ENCODE data around the gene LTN1. TPM values are rescaled to one million over a fixed set of nuclear protein-coding genes. Genes with fewer than 3 reads are reported as not detected.
"Not testable (repeated sequence)": the region's sequence is repeated elsewhere in the genome, so short reads cannot be mapped to it uniquely, and the experiment has no call there.

The LTN1 gene
- polyA plus RNA-seq, 1 donor = 21.6 TPM

- Histone ChIP-seq H3K36me3 (ENCODE audit: control insufficient read depth, insufficient read depth, low read length) (peaks cover 33% of the 10 kb centered on the region), H3K27me3 (ENCODE audit: control insufficient read depth, insufficient read depth, low read length) (no peaks in the 10 kb centered on the region), H3K4me1 (ENCODE audit: control insufficient read depth, insufficient read depth, low read length) (no peaks in the 10 kb centered on the region), H3K9me3 (ENCODE audit: control insufficient read depth, low read depth, low read length) (no peaks in the 10 kb centered on the region), H3K27ac (ENCODE audit: low read length) (no peak overlapping the region), H3K4me3 (ENCODE audit: low read length) (no peak overlapping the region)
- no CpG with 5 or more reads among the region's 1 CpG for WGBS (ENCODE audit: insufficient coverage, low lambda C conversion rate)
- no peak for DNase-seq
Observed at GRCh38 chr21:28936036-28936435, 56.6 kb downstream of the LTN1 start.

GRCh38 chr21:28932717-28933116, 60.0 kb downstream of the LTN1 start:
- no peaks in the 10 kb centered on the region for H3K27me3 ChIP-seq (ENCODE audit: control insufficient read depth, insufficient read depth, low read length)
- no peak overlapping the region for H3K27ac ChIP-seq (ENCODE audit: low read length)
- no peak overlapping the region for H3K4me3 ChIP-seq (ENCODE audit: low read length)
- no peak for DNase-seq
- WGBS (ENCODE audit: insufficient coverage, low lambda C conversion rate) = 25% methylated on average over 1 of the region's 2 CpGs
- peaks cover 36% of the 10 kb centered on the region for H3K36me3 ChIP-seq (ENCODE audit: control insufficient read depth, insufficient read depth, low read length)
- no peaks in the 10 kb centered on the region for H3K4me1 ChIP-seq (ENCODE audit: control insufficient read depth, insufficient read depth, low read length)
- no peaks in the 10 kb centered on the region for H3K9me3 ChIP-seq (ENCODE audit: control insufficient read depth, low read depth, low read length)

GRCh38 chr21:28931708-28932372, 60.8 kb downstream of the LTN1 start:
- WGBS (ENCODE audit: insufficient coverage, low lambda C conversion rate) = no CpG with 5 or more reads among the region's 6 CpGs
- H3K36me3 ChIP-seq (ENCODE audit: control insufficient read depth, insufficient read depth, low read length) = peaks cover 36% of the 10 kb centered on the region
- not testable (repeated sequence) for H3K27me3 ChIP-seq (ENCODE audit: control insufficient read depth, insufficient read depth, low read length); H3K4me1 ChIP-seq (ENCODE audit: control insufficient read depth, insufficient read depth, low read length); H3K4me3 ChIP-seq (ENCODE audit: low read length); H3K9me3 ChIP-seq (ENCODE audit: control insufficient read depth, low read depth, low read length); DNase-seq; H3K27ac ChIP-seq (ENCODE audit: low read length)

- H3K27me3 ChIP-seq (ENCODE audit: control insufficient read depth, insufficient read depth, low read length) = no peaks in the 10 kb centered on the region
- DNase-seq = no peak
- H3K27ac ChIP-seq (ENCODE audit: low read length) = no peak overlapping the region
- peaks cover 18% of the 10 kb centered on the region for H3K36me3 ChIP-seq (ENCODE audit: control insufficient read depth, insufficient read depth, low read length)
- 89% methylated on average over 3 of the region's 3 CpGs for WGBS (ENCODE audit: insufficient coverage, low lambda C conversion rate)
- H3K4me3 ChIP-seq (ENCODE audit: low read length) = no peak overlapping the region
- H3K9me3 ChIP-seq (ENCODE audit: control insufficient read depth, low read depth, low read length) = no peaks in the 10 kb centered on the region
- no peaks in the 10 kb centered on the region for H3K4me1 ChIP-seq (ENCODE audit: control insufficient read depth, insufficient read depth, low read length)
Observed at GRCh38 chr21:28928578-28929420, 63.9 kb downstream of the LTN1 start.

GRCh38 chr21:28927130-28927529, 65.5 kb downstream of the LTN1 start:
- Histone ChIP-seq H3K9me3 (ENCODE audit: control insufficient read depth, low read depth, low read length) (no peaks in the 10 kb centered on the region), H3K4me3 (ENCODE audit: low read length) (no peak overlapping the region), H3K4me1 (ENCODE audit: control insufficient read depth, insufficient read depth, low read length) (no peaks in the 10 kb centered on the region), H3K27me3 (ENCODE audit: control insufficient read depth, insufficient read depth, low read length) (no peaks in the 10 kb centered on the region), H3K36me3 (ENCODE audit: control insufficient read depth, insufficient read depth, low read length) (peaks cover 14% of the 10 kb centered on the region), H3K27ac (ENCODE audit: low read length) (no peak overlapping the region)
- no CpG with 5 or more reads among the region's 1 CpG for WGBS (ENCODE audit: insufficient coverage, low lambda C conversion rate)
- no peak for DNase-seq

GRCh38 chr21:28923439-28923975, 69.2 kb downstream of the LTN1 start:
- Histone ChIP-seq H3K4me3 (ENCODE audit: low read length) (no peak overlapping the region), H3K36me3 (ENCODE audit: control insufficient read depth, insufficient read depth, low read length) (peaks cover 3% of the 10 kb centered on the region), H3K27me3 (ENCODE audit: control insufficient read depth, insufficient read depth, low read length) (no peaks in the 10 kb centered on the region), H3K9me3 (ENCODE audit: control insufficient read depth, low read depth, low read length) (no peaks in the 10 kb centered on the region), H3K27ac (ENCODE audit: low read length) (no peak overlapping the region), H3K4me1 (ENCODE audit: control insufficient read depth, insufficient read depth, low read length) (no peaks in the 10 kb centered on the region)
- DNase-seq = no peak

GRCh38 chr21:28922368-28922767, 70.3 kb downstream of the LTN1 start:
- no peaks in the 10 kb centered on the region for H3K36me3 ChIP-seq (ENCODE audit: control insufficient read depth, insufficient read depth, low read length)
- no peaks in the 10 kb centered on the region for H3K4me1 ChIP-seq (ENCODE audit: control insufficient read depth, insufficient read depth, low read length)
- no peaks in the 10 kb centered on the region for H3K9me3 ChIP-seq (ENCODE audit: control insufficient read depth, low read depth, low read length)
- no peaks in the 10 kb centered on the region for H3K27me3 ChIP-seq (ENCODE audit: control insufficient read depth, insufficient read depth, low read length)
- H3K4me3 ChIP-seq (ENCODE audit: low read length) = no peak overlapping the region
- WGBS (ENCODE audit: insufficient coverage, low lambda C conversion rate) = no CpG with 5 or more reads among the region's 7 CpGs
- no peak overlapping the region for H3K27ac ChIP-seq (ENCODE audit: low read length)
- no peak for DNase-seq

- peaks cover 3% of the 10 kb centered on the region for H3K27me3 ChIP-seq (ENCODE audit: control insufficient read depth, insufficient read depth, low read length)
- H3K4me3 ChIP-seq (ENCODE audit: low read length) = no peak overlapping the region
- 100% methylated on average over 1 of the region's 4 CpGs for WGBS (ENCODE audit: insufficient coverage, low lambda C conversion rate)
- no peaks in the 10 kb centered on the region for H3K4me1 ChIP-seq (ENCODE audit: control insufficient read depth, insufficient read depth, low read length)
- H3K27ac ChIP-seq (ENCODE audit: low read length) = no peak overlapping the region
- no peak for DNase-seq
- no peaks in the 10 kb centered on the region for H3K36me3 ChIP-seq (ENCODE audit: control insufficient read depth, insufficient read depth, low read length)
- H3K9me3 ChIP-seq (ENCODE audit: control insufficient read depth, low read depth, low read length) = no peaks in the 10 kb centered on the region
Observed at GRCh38 chr21:28916150-28916893, 76.4 kb downstream of the LTN1 start.

- H3K9me3 ChIP-seq (ENCODE audit: control insufficient read depth, low read depth, low read length) = no peaks in the 10 kb centered on the region
- DNase-seq = no peak
Observed at GRCh38 chr21:28913071-28913470, 79.6 kb downstream of the LTN1 start.

GRCh38 chr21:28910280-28910887, 82.3 kb downstream of the LTN1 start:
- no peaks in the 10 kb centered on the region for H3K9me3 ChIP-seq (ENCODE audit: control insufficient read depth, low read depth, low read length)
- peaks cover 3% of the 10 kb centered on the region for H3K27me3 ChIP-seq (ENCODE audit: control insufficient read depth, insufficient read depth, low read length)
- H3K27ac ChIP-seq (ENCODE audit: low read length) = no peak overlapping the region
- DNase-seq = no peak
- 78% methylated on average over 2 of the region's 4 CpGs for WGBS (ENCODE audit: insufficient coverage, low lambda C conversion rate)
- H3K4me3 ChIP-seq (ENCODE audit: low read length) = no peak overlapping the region
- no peaks in the 10 kb centered on the region for H3K4me1 ChIP-seq (ENCODE audit: control insufficient read depth, insufficient read depth, low read length)
- H3K36me3 ChIP-seq (ENCODE audit: control insufficient read depth, insufficient read depth, low read length) = no peaks in the 10 kb centered on the region

More at GRCh38 chr21:28913071-28913470, 79.6 kb downstream of the LTN1 start:
- no peak overlapping the region for H3K4me3 ChIP-seq (ENCODE audit: low read length)
- no CpG with 5 or more reads among the region's 2 CpGs for WGBS (ENCODE audit: insufficient coverage, low lambda C conversion rate)
- H3K36me3 ChIP-seq (ENCODE audit: control insufficient read depth, insufficient read depth, low read length) = no peaks in the 10 kb centered on the region
- H3K27me3 ChIP-seq (ENCODE audit: control insufficient read depth, insufficient read depth, low read length) = peaks cover 3% of the 10 kb centered on the region
- H3K27ac ChIP-seq (ENCODE audit: low read length) = no peak overlapping the region
- H3K4me1 ChIP-seq (ENCODE audit: control insufficient read depth, insufficient read depth, low read length) = no peaks in the 10 kb centered on the region
